Left ventricle myocardium superior (tissue), 1 donor: ENCODE measurements around the gene VCP. TPM values are rescaled to one million over a fixed set of nuclear protein-coding genes. Genes with fewer than 3 reads are reported as not detected.
A peak's percentile ranks its signal among the peaks of the same experiment; 100 is the strongest.

Experiments
- ATAC-seq: fragments of 200-7000 bp; cut with Tn5 transposase; one replicate; pipeline ENCODE4 v1.9.1; 2020; ENCODE audit warnings: mild to moderate bottlenecking, moderate library complexity
- DNase-seq: peaks from one replicate; pipeline ENCODE4 v3.0.0-alpha.2; 2020
- intact Hi-C: fragments of 100-400 bp; cut with micrococcal nuclease; formaldehyde crosslinking; loops from one replicate; pipeline ENCODE4 v1.11.0; 2022
- long read RNA-seq: library from polyadenylated mRNA; unstranded; transcript quantifications from one replicate; pipeline ENCODE4 v2.0.0, GENCODE V29; 2021
- total RNA-seq: library from RNA; stranded (reverse); fragmentation: NEBNext Ultra II Directional; extraction: Animal tissue kit (Norgen Biotek cat#: 25700); gene quantifications from one replicate; pipeline ENCODE4 v1.2.1, GENCODE V29; 2021
- donor health status: DM: no; HTN: yes; CAD: no; lungs with severe emphysema.

VCP gene
- 233 TPM for total RNA-seq
- long read RNA-seq, full-length matches to known transcripts: 1,012 of 1,201 reads
- long read RNA-seq, partial matches to known transcripts: 89 of 1,201 reads
- long read RNA-seq, other reads (novel, unspliced or antisense): 100 of 1,201 reads

DNA sequence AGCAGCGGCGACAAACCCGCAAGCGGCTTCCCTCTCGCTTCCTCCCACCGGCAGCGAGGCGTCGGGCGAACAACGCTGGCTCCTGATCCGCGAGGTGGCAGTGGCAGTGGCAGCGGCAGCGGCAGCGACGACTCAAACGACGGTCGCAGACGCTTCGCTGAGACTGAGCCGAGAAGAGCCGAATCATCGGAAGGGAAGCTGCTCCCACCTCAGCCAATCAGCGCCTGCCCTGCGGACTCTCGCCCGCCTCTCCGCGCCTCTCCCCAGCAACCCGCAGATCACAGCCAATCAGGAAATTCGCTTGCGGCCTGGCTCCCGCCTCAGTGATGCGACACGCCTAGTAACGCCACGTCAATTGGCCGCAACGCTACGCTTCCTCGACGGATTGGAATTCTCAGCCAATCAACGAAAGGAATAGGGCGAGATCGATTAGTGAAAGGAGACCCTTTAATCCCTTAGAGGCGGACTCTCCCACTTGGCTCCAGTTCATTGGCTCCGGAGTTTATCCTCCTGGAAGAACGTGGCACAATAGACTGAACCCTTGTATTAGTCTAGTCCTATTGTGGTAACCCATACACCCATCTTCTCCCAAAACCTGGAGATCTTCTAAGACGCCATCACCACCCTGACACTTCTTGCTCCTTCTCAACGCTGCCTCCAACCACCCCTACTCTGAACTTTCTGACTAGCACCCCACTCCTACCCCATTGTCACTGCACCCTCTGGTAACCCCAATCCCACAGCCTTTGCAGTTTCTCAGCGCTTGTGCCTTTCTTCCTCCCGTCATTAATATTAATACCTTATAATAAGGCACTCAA lies at the start of gene VCP:
TSS of gene VCP (minus strand) at position 165 of the 818 bp plus-strand sequence. CDS start 272 bp downstream, outside the sequence.
- peak; percentile 92 for ATAC-seq
- intact Hi-C loops: no loop called here
- DNase-seq: peak; percentile 98

DNA sequence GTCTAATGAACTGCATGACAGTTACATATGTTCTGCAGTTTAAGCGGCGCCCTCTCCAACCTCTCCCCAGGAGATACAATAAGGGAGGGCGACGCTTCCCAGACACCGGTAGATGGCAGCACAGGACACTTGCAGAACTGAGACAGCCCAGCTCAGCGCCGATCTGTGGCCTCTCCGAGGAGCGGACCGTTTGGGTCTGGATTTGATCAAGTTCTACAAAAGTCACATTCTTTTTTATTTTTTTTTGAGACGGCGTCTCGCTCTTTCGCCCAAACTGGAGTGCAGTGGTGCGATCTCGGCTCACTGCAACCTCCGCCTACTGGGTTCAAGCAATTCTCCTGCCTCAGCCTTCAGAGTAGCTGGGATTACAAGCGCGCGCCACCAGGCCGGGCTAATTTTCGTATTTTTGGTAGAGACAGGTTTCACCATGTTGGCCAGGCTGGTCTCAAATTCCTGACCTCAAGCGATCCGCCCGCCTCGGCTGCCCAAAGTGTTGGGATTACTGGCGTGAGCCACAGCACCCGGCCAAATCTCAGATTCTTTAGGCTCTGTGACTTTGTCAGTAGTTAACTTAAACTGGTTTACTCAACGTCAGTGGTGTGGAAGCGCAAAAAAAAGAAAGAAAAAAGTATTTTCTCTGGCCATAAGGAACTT lies 44.6 kb upstream of the VCP start:
- intact Hi-C loops: loop anchor here (5.0 to 10.0 kb wide), 2 partner anchors 140 to 358 kb away; no protein-coding TSS in a partner anchor
- ATAC-seq (peak; percentile 79), DNase-seq (peak; percentile 91)

DNA sequence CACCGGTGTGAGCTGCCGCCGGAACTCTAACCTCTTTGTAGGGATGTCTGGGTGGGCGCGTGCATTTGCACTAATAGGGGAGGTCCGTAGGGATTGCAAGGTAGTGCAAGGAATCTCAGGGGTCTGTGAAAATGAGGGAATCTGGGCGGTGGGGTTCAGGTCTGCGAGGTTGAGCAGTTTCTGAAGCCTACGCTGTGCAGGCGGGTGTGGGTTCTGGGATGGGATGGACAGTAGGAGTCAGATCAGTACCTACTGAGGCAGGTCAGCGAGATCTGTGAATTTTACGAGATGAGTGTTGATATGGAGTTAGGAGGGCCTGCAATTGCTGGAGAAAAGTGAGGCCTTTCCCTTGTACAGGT lies 44.1 kb upstream of the VCP start:
- intact Hi-C loops: loop anchor here (5.0 to 10.0 kb wide), 2 partner anchors 141 to 358 kb away; no protein-coding TSS in a partner anchor
- ATAC-seq: peak; percentile 6
- no peak for DNase-seq

DNA sequence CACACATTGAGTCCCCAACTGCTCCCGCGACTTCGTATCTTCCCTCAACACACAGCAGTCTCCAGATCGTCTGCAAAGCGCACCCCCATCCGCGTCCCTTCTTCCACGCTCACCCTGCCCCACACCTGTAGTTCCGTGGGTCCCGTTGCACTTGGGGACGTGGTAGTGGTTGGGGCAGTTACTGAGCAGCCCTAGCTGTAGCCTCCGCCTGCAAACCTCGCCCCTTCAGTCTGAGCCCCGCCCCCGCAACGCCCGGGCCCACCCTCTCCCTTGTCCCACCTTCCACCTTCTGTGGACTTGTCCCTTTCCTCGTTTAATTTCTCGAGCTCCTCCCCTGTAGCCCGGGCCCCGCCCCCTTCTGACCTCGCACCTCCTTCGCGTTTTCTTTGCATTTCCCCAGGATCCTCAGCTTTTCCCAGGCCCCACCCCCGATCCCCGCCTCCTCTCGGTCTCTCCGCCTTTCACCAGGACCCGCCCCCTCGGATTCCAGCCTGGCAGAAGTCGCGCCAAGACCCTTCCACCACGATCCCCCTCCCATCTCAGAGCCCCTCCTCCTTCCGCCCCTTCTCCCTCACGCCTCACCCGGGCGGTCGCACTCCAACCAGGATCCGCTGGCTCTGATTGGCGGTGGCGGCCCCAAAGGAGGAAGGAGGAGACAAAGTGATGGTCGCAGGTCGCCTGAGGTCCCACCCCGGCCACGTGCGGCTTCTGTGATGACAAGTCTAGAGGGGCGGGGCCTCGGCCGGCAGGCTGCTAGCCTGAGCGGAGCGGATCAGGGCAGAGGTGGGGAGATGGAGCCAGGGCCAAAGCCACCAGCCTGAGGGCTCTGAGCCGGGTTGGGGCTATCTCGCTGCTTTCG lies 43.5 kb upstream of the VCP start, which contains the start of gene ATOSB:
TSS of gene ATOSB (minus strand) at position 183 of the 859 bp plus-strand sequence. CDS start 7,588 bp downstream, outside the sequence.
- DNase-seq (peak; percentile 97), ATAC-seq (peak; percentile 67)
- intact Hi-C loops: loop anchor here (5.0 to 10.0 kb wide), 2 partner anchors 141 to 359 kb away; no protein-coding TSS in a partner anchor

DNA sequence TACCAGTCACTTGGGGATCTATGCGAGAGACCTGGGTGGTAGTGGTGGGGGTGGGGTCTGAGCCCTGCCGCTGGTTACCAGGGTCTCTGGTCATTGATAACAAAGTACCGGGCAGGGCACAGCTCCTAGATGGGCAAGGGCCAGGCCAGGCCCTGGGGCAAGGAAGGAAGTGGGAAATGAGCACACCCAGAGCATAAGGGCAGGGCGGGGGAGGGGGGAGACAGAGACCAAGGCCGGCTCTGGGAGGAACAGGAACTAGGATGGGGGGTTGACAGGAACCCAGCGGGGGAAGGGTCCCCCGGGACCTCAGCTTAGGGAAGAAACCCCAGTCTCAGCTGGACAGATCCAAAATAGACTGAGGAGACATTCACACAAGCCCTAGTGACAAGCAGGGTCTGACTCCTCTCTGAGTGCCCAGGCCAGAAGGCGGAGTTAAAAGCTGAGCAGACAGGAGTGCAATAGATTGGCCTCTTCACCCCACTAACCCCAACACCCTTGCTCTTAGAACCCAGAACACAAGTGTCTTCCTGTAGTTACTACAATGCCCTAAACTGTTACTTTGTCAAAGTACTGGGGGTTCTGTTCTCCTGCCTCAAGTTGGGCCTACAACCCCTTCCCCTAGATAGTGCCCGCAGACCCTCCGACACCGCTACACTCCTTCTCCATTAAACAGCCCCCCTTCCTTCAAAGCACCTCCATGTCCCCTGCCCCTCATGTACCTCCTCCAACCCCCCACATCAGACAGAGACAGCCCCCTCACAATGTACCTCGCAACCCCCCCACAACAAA lies 42.6 kb upstream of the VCP start:
- peak; percentile 2 for ATAC-seq
- DNase-seq: peak; percentile 79
- intact Hi-C loops: loop anchor here (5.0 to 10.0 kb wide), 2 partner anchors 142 to 360 kb away; no protein-coding TSS in a partner anchor

DNA sequence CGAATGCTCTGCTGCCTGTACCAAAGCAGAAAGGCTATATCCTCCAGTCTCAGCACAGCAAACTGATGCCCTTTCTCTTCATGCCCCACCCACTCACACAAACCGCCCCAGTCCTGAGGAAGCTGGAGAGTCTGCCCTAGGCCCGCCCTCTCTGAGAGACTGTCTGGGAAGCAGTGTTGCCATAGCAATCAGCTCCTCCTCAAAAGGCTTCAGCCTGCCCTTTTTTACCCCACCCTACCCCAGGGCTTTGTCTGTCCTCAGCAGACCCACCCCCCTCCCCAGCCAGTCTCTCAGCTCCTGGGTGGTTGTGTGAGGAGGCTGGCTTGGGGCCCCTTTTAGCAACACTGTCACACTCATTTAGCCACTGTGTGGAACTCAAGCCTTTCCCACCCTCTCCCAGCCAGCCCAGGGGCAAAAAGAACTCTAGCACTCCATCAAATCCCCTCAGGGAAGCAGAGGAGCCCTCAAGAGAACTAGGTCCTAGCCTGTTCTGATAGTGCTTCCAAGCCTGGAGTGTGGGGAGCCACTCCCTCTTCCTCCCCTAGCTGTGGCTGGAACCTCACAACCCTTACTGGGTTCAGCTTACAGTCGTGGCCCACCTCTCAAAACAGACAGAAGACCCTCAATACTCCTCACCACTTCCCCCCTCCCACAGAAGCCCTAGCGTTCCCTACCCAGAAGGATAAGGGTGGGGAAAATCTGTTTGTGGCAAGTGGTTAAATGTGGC lies 41.9 kb upstream of the VCP start:
- intact Hi-C loops: loop anchor here (10.0 kb wide), 1 partner anchor 361 kb away; no protein-coding TSS in a partner anchor
- ATAC-seq: peak; percentile 18
- DNase-seq: peak; percentile 86

DNA sequence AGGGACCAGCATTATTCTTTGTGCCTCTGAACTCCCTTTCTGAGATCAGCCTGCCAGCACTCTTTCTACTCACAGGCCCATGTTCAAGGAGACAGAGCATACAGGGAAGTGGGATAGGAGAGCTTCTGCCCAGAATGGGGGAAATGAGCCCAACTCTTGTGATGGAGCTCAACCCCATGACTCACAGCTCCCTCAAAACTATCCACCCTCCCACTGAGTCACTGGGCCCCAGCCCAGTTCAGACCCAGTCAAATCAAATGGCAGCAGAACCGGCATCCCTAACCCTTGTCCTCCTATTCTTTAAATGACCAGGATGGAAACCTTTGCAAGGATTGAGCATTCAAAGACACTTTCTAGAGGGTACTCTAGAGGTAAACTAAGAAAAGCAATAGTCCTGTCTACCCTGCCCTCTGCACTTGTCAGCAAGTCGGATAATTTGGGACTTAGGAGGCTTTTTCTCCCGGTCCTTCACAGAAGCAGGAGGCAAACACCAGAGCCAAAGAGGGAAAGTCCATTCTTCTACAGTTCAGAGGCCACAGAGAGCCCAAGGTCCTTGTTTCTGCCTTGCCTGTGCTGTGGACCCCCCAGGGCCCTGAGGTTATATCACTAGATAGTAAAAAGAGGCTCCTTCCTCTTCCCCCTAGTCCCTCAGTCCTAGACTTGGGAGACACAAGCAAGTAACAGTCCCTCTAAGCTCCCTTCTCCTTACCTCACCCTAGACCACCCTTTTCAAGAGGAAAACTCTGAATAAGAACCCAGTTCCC lies 40.0 kb upstream of the VCP start:
- ATAC-seq (no peak), DNase-seq (no peak)
- intact Hi-C loops: loop anchor here (10.0 kb wide), 1 partner anchor 362 kb away; no protein-coding TSS in a partner anchor

DNA sequence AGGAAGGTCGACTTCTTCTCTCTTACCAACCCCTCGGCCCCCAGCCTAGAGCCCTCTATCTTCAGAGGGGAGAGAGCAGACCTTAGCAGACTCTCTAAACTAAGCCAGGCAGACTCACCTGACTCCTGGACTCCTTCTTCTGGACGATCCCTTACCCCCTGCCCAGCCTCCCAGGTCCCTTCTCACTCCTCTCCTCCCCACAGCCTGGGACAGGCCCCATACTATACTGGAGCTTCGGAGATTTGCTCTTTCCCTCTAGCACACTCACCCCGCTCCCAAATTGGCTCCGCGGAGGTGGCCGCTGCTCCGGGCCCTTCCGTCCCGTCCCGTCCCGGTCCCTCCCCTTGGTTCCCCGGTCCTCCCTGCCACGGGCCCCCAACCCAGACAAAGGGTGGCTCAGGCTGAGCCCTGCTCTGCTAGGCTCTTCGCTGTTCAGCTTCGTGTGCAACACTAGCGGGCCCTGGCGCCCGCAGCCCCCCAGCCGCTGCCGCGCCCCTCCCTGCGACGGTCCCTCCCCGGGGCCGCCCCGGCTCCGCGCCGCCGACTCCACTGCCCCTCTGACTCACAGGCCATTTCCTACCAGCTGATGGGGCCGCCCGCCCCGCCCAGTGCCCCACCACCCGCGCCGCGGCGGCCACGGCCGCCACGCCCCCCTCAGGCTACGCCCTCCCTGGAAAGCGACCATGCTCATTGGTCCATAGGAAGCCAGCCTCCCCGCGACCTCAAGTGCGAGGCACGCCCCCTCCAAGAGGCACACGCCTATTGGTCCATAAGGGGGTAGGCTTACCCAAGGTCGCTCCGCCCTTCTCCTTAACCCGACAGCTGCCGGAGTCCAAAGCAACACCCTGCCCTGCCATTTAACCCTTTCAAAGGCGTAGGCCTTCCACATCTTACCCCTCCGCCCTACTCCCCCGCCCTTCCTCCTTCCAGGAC lies 38.8 kb upstream of the VCP start:
- ATAC-seq (peak; percentile 73), DNase-seq (peak; percentile 99)
- intact Hi-C loops: loop anchor here (10.0 kb wide), 1 partner anchor 364 kb away; no protein-coding TSS in a partner anchor

DNA sequence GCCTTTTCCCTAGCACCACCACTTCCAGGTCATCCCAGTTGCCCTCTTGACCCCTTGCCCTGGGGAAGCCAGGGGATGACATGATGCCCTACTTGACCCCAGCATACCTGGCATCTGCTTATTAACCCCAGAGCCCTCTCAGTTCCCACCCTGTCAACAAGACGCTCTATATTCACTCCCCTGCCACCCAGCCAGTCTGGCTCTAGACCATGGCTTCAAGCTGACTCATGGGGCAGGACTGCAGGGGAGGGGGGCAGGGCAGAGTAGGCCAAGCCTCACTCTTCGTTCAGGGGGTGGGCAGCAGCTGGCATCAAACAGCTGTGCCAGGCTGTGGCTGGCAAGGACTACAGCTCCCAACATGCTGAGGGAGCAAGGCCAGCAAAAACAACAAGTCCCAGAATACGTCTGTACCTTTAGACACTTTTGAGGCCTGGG lies 37.9 kb upstream of the VCP start:
- no peak for ATAC-seq
- intact Hi-C loops: loop anchor here (10.0 kb wide), 1 partner anchor 364 kb away; no protein-coding TSS in a partner anchor
- no peak for DNase-seq

DNA sequence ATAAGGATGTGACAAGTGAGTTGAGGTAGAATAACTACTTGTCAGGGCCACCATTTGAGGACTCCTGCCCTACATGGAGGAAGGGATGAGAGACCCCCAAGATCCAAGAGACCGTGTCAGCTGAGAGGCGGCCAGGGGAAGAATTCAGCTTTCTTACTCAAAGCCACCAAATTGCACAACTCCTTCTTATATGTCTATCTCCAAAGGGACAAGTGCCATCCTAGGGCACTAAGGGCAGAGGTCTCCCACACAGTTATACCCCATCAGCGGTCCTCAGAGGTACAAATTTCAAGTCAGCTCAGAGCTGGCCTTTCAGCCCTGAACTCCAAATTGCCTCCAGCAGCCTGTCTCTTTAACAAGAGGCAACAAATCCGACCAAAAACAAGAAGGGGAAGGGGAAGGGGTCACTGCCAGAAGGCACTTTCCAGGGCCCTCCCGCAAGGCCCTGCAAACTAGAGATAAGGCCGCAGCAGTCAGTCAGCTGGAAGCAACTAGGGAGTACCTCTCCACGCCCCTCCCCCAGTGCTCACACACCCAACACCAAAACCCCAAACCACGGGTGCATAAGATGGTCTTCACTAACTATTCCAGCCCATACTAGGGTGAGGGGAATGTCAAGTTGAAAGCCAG lies 36.6 kb upstream of the VCP start:
- intact Hi-C loops: no loop called here
- ATAC-seq (no peak), DNase-seq (no peak)

DNA sequence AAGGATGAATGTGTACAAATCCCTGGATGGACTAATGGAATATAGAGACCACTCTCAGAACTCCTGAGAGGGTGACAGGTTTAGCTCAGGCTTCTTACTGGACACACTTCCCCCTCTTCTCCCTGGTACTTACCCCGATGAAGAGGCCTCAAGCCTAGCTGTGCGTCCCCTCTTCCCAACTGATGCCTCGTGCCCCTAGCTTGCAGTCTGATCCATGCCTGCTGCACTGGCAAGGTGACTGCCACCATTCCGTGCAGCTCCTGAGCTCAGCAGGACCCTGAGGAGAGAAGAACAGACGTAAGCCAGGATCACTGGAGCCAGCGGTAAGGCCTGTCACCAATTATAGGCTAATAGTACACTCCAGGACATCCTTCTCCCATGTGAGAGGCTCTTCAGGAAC lies 36.0 kb upstream of the VCP start:
- ATAC-seq: no peak
- DNase-seq: no peak
- intact Hi-C loops: no loop called here

DNA sequence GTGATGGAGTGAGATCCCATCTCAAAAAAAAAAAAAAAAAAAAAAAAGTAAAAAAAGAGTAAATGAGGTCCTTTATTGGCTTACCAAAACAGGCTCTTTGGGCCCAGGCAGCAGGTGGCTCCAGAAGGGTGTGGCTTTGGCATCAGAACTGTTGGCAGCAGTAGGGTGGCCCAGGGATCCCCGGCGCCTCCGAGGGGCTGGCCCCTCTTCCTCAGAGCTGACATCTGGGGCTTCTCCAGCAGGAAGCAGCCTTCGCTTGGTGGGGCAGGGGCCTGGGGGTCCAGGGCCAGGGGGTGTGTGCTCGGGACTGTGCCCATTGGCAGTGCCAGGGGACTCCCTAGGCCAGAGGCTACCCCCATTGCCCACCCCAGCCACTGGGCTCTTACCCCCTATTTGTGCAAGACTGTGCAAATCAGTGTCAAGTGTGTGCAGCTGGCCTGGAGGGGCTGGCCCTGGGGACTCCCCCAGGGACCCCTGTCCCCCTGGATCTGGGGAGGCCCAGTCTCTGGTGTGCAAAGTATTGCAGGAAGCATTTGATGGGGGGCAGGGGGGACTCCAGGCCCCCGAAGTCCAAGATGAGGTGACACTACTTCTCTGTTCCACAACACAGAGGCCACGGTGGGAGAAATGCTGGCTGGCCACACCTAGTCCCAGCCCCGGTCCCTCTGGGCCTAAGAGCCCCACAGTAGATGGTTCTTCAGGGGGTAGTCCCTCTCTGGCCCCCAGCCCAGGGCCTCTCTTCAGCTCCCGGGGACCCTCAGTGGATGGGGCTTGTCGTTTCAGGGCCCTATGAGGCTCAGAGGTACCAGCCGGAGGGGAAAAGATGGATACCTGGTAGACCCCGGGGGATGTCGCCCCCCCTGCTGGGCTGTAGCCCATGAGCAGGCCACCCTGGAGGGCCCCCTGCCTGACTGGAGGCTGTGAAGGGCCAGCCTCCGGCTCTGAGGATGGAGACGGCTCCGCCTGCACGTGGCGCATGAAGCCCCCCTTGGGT lies 35.2 kb upstream of the VCP start:
- DNase-seq (no peak), ATAC-seq (no peak)
- intact Hi-C loops: no loop called here

DNA sequence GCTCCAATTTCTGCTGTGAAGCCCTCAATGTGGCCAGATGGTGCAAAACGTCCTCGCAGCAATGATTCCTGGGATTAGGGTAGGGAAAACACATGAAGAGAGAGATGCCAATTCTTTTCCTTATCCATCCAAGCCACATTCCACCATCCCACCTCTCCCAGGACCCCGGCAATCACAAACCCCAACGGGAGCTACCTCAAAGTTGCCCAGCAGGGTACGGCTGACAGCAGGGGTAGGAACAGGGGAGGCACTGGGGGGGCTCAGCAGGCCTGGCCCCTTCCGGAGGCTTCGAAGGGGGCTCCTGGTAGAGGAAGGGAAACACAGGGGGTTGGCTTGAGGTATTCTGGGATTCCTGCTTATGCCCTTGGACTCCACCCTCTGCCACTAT lies 33.9 kb upstream of the VCP start:
- intact Hi-C loops: no loop called here
- no peak for DNase-seq
- no peak for ATAC-seq
